Fibroblast of skin of right biceps (primary cell): ENCODE measurements around the gene CRB2.
A peak's percentile ranks its signal among the peaks of the same experiment; 100 is the strongest.

Source experiments
- DNase-seq: peaks from one replicate; pipeline ENCODE4 v3.0.0-alpha.2; 2013

The CRB2 gene

DNA sequence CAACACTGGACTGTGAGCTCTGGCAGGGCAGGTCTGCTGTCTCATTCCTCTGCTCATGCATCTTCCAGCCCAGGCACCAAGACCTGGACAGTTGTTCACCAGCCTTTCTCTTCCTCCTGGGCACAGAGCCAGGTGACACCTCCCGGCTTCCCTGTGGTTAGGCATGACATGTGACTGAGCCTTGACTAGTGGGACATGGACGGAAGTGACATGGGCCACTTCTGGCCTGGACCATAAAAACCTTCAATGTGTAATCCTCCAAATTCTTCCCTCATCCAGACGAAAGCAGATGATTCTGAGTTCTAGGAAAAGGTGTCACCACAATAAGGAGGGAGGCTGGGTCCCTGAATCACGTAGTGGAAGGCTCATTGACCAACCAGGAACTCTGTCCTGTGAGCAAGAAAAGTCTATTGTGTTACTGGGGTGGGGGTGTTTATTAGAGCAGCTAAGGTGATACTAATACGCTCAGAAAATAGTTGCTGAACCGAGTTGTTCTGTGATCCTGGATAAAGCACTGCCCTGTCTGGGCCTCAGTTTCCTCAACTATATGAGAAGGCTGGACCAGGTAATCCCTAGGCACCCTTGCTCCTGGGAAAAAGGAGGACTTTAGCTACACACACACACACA lies 26.6 kb upstream of the CRB2 start:
- peak; percentile 34 for DNase-seq

DNA sequence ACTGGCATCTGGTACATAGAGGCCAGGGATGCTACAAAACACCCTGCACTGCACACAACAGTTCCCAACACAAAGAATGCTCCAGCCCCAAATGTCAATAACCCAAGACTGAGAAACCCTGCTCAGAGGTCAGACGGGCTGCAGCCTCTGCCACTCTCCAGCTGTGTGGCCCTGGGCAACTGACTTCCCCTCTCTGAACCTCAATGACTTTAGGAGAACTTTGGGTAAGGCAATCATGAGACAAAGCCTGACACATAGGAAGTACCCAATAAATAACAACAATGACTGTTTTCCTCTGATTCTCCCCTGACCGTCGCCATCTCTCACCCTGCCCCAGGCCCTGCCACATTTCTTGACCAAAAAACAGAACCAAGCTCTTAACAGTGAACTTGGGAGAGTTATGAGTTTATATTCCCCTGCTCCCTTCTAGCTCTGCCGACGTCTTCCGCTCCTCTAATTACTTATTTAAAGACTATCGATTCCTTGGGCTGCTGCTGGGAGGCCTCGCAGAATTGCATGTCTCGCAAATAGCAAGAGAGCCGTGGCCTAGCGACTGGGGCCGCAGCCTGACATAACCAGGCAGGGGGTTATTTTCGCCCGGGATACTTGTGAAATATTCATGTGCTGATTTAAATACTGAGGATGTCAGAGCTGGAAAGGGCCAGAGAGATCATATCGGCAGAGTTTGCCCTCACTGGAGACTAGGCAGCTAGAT lies 24.5 kb upstream of the CRB2 start:
- DNase-seq = no peak

DNA sequence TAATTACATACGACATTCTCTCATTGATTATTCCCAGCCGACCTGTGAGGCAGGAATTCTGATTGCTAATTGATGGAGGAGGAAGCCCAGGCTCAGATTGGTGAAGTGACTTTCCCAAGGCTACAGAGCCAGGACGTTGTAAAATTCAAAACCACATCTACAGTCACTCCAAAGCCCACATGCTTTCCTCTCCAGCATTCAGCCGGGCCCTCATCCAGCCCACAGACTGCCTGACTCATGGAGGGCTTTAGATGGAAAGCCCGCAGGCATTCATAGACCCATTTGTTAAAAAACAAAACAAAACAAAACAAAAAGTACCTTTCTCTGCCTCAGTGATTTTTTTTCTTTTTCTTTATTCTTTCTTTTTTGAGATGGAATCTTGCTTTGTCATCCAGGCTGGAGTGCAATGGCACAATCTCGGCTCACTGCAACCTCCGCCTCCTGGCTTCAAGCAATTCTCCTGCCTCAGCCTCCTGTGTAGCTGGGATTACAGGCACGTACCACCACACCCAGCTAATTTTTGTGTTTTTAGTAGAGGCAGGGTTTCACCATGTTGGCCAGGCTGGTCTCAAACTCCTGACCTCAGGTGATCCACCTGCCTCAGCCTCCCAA lies 22.8 kb upstream of the CRB2 start:
- DNase-seq = peak; percentile 85

DNA sequence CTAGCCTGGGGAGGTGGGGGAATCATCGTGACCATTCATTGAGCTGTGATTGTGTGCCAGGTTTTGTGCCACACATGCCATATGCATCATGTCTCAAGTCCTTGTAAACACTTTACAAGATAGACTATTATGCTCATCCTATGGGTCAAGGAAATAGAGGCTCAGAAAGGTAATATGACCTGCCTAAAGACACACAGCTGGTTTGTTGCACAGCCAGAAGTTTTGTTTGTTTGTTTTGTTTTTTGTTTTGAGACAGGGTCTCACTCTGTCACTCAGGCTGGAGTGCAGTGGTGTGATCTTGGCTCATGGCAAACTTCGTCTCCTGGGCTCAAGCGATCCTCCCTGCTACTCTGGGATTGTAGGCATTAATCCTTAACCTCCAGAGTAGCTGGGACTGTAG lies 21.4 kb upstream of the CRB2 start:
- DNase-seq = no peak

DNA sequence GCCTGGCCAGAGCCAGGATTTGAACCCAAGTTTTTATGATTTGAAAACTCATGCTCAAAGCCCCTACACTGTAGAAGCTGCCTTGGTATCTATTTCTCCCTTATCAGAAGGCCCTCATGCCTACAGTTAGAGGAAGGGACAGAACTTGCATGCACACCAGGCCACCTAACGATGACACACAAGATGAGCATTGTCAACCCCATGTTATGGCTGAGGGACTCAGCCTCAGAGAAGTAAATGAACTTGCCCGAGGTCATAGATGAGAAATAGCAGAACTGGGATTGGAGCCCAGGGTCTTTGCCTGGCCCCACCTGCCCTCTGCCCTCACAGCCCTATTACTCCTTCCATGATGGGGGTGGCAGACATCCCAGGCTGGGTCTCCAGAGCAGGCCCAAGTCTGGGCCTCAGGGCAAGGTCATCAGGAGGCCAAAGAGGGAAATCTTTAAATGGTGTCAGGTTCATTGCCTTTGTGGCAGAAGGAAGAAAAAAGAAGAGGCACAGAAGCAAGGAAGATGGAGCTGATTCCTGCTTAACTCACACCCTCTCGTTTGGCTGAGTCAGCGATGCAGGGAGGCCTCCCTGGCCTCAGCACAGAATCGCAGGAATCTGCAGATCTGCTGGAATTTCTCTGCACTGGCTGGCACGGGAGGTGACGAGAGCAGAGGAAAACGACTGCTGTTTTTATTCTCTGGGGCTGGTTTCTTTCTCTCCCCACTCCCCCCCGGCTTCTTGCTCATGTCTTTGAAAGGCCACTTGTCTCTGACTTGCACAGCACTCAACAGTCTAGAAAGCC lies 20.6 kb upstream of the CRB2 start:
- DNase-seq = peak; percentile 83

DNA sequence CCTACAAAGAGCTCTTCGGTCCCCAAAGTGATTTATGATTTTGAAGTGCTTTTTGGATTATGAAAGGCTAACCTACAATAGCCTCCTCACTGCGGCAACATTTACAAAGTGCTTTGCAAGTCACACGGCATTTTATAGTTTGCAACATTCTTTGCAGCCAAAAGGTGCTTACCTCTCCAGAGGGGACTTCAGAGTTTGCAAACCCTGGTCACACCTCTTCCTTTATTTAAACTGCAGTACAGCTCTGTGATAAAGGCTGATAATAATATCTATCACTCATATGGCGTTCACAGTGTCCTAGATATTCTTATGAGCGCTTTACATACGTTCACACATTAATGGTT lies 20.0 kb upstream of the CRB2 start:
- DNase-seq = no peak

DNA sequence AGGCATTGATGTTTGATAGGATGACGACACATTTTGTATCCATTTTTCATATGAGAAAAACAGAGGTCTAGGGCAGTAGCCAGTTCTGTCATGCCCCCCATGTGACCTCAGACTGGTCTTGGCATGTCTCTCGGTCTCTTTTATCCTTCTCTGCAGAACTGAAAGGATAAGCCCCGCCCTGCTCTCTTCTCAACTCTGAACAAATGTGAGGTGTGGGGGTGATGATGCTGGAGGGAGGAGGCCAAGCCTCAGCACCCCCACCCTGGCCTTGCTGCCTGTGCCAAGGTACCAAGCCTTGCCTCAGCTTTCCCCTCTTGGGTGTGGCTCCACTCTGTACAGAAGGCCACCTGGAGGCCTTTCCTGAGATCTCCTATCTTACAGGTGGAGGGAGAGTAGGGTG lies 19.5 kb upstream of the CRB2 start:
- no peak for DNase-seq

DNA sequence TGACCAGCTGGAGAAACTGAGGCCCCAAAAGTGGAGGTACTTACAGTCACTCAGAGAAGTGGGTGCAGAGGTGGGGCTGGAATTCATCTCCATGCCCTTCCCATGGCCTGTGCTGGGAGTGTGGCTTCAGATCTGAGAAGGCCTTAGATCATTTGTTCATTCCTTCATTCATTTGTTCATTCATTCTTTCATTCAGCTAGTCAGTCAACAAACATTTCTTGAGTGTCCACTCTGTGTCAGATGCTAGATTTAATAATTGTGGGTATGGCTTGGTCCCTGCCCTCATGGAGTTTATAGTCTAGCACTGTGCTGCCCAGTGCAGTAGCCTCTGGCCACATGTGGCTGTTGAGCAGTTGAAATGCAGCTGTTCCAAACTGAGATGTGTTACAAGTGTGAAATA lies 19.0 kb upstream of the CRB2 start:
- no peak for DNase-seq

DNA sequence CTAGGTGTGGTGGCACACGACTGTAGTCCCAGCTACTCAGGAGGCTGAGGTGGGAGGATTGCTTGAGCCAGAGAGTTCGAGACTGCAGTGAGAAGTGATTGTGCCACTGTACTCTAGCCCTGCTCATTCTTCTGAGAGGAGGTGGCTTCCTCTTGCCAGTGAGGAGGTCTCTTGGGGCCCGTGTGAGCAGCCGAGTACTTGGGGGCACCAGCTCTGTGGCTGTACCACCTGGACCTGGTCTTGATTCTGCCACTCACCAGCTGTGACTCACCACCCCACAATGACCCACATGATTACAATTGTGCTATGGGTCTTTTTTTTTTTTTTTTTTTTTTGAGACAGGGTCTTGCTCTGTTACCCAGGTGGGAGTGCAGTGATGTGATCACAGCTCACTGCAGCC lies 18.0 kb upstream of the CRB2 start:
- DNase-seq = no peak

DNA sequence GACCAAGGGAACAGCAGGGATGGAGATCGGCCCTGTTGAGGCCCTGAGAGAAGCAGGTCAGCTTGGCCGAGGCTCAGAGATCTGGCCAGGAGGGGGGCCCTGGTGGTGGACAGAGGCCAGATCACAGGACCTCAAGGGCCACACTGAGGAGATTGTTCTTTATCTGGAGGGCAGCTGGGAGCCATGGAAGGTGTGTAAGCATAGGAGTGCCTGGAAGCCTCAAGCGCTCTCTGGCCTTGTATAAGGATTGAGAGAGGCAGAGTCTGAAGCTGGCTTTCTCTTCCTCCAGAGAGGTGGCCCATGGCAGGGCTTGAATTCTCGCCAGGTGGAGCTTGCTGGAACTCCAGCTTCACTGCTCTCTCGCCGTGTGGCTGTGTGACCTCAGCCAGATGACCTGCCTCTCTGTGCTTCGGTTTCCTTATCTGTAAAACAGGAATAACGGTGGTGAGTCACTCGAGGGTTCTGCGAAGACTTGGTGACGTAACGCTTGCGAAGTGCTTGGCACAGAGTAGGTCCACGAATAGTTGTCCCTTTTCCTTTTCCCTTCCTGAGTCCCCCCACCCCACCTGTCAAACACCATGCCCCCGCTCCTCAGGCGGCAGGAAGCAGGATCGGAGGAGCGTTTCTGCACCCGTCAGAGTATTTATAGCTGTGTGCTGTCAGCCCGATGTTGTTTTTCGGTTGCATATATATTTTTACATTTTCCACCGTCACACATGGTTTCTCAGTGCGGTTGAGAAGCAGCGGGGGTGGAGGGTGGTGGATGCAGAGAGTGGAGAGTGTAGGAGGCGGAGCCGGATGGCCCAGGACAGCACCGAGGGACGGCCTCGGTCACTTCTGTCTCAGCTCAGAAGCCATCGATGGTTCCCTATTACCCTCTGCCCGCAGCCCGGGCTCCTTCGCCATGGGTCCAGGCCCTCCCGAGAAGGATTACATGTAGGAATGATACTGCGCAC lies 17.0 kb upstream of the CRB2 start:
- no peak for DNase-seq

DNA sequence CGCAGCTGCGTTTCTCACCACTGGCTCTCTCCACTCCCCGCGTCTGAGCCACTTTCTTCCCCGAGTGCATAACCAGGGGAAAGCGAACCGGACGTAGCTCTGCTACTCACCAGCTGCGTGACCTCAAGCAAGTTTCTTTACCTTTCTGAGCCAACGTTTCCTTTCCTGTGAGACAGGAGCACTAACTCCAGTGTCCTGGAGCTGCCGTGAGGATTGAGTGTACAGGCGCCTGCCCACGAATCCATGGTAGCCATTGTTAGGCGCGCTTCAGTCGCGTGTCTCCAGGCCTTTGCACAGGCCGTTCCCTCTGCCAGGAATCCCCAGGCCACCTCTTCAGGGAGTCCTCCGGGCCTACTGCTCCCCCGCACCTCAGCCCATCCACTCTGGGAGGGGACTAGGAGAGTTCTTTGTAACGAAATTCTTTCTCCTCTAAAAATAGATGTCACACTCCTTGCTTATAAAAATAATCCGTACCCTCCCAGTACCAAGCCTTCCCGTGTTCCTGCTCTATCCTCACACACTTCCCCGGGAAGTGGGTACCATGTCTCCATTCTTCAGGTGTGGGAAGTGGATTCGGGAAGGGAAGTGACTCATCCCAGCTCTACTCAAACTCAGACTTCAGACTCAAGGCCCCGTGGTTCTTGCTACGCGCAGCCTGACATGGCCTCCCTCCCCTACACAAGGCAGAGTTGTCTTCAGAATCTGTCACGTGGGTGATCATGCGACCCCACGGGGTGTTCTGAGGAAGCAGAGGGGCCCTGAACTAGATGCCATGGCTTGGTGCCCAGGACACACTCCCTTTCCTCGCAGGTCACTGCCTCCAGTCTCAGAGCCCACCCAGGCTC lies 16.1 kb upstream of the CRB2 start:
- DNase-seq = no peak

DNA sequence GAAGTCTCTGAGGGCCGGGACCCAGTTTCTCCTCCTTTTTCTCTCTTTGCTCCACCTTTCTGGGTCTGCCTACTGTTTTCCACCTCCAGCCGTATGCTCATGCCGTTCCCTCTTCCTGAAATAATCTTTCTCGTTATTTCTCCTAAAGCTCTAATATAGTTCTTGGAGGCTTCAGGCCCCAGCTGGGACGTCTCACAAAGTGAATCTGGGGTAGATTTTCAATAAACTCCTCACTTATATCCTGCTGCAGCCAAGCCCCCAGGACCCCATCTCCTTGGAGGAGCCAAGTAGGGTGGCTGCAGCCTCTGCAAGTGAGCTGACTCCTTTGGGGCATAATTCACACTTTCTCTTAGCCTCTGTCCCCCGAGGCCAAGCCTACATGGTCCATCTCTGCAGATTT lies 14.2 kb upstream of the CRB2 start:
- DNase-seq = no peak

DNA sequence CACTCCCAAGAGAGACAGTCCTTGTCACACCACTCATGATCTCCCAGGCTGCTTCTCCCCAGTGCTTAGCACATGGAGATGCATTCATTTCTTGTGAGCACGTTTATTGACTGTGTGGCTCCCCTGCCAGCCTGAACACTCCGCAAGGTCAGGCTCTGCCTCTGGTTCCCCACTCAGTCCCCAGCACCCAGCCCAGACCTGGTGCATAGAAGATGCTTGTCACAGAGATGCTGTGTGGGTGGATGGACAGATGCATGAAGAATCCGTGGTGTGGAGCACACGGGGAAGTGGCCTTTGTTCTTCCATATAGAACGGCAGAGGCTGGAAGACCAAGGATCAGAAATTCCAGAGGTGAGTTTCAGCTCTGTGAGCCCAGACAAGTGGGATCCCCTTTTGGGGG lies 13.8 kb upstream of the CRB2 start:
- DNase-seq = no peak

DNA sequence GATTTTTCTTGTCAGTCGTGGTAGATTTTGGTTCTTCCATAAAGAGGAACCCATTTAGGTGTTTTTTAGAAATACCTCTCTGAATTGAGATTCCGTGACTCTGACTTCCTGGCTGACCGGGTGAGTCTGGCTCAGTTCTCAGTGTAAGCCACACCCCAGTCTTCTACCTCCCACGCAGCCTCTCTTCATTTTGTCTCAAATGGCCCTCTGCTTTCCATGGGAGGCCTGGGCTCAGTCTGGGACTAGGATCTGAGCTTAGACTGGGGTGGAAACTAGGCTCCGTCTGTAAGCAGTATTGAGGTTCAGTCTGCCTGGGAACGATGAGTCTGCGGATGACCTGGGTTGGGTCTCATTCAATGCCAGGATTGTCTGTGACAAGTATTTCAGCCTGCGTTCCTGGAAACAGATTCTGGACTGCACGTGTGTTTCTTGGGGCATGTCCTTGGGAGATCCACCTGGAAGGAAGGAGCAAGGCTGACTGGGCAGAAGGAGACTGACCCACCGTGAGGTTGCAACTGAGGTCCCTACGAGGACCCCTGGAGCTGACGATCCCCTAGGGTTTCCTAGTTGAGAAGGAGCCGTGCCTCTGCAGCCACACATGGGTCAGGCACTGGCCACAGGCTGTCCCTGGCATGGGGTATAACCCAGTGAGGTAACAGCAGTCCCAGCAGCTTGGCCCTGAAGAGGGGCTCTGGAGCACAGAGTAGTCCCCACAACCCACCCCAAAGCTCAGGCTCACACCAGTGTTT lies 12.4 kb upstream of the CRB2 start:
- no peak for DNase-seq

DNA sequence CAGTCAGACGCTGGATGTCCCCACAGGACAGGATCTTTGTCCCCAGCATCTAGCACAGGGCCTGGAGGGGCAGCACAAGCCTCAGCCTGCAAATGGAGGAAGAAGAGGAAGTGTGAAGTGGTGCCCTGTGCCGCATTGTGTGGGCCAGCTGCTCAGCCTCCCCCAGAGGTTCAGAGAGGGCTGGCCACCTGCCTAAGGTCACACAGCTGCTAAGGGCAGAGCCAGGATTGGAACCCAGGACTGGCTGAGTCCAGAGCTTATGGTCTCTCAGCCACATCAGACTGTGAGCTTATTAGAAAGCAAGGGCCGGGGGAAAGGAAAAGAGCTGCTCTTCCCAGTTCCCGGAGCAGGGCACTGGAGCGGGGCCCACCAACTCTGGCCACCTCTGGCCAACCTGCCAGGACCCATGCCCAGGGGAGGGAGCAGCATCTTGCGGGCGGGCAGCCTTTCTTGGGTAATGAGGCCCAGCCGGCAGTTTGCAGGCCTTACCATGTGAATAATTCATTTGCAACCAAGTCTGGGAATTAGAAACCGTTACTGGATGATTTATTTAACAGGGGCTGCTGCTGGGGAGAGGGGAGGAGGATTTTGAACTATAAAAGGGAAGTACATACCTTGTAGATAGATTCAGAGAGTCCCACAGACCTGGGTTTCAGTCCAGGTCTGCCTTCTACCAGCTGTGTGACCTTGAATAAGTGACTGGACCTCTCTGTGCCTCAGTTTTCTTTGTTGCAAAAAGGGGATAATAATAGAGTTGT lies 11.6 kb upstream of the CRB2 start:
- no peak for DNase-seq

DNA sequence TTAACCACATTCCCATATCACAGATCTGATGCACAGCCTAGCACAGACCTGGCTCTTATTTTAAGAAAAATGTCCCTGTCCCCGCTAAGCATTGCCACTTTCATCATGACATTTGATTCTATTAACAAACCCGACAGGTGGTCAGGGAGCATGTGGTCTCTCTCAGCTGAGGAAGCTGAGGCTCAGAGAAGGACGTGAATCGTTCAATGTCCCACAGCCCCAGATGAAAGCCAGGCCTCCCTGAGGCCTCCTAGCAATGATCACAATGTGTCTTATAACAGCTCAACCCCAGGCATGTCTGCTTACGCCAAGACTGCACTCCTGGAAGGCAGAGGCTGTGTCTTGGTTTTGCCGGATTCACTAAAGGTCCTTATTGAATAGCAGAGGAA lies 10.4 kb upstream of the CRB2 start:
- DNase-seq = no peak

DNA sequence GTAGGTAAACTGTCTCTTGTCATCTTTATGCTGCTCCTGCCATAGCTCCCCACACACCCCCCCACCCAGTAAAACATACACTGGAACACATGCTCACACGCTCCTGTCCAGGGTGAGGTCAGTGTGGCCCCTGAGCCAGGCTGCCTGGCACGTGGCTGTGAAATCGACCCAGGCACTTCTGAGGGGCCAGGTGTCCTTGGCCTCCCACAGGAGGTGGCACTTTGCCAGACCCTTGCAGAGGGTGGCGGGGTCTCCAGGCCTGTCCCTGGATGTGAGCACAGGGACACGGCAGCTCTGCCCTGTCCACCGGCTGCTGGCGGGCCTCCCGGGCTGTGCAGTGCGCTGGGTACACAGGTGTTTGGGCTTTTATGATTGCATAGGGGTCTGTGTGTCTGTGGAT lies 10.0 kb upstream of the CRB2 start:
- DNase-seq = no peak

DNA sequence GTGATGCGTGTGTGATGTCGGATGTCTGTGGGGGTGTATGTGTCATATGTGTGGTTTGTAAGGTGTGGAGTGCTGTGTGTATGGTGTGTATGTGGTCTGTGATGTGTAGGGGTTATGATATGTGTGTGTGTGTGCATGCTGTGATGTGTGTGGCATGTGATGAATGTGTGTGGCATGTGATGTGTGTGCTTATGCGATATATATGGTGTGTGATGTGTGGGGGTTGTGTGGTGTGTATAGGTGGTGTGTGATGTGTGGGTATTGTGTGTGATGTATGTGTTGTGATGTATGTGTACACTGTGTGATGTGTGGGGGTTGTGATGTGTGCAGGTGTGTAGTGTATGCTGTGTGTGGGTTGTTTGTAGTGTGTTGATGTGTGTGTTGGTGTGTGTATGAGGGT lies 9.2 kb upstream of the CRB2 start:
- DNase-seq = no peak

DNA sequence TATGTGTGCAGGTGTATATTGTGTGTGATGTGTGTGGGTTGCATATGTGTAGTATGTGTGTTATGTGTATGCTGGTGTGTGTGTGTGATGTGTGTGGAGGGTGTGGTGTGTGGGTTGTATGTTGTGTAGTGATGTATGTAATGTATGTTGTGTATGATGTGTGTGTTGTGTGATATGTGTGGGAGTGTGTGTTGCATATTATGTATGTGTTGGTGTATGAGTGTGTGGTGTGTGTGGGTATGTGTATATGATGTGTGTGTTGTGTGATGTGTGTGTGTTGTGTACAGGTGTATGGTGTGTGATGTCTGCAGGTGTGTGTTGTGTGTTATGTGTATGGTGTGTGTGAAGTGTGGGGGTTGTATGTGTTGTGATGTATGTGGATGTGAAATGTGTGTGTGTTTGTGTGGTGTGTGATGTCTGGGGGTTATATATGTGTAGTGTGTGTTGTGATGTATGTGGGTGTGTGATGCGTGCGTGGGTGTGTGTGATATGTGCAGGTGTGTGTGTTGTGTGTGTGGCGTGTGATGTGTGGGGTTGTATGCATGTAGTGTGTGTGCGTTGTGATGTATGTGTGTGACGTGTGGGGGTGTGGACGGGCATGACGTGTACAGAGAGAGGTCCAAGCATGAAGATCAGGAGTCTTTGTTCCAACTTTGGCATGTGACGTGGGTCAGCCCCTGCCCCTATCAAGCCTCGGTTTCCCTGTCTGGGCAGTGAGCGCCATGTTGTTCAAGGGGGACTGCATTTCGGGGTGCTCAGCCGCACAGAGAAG lies 8.5 kb upstream of the CRB2 start:
- DNase-seq = no peak
